Measurements from ENCODE around the gene LRFN4. TPM values are rescaled to one million over a fixed set of nuclear protein-coding genes. Genes with fewer than 3 reads are reported as not detected.

Gene LRFN4
- total and polyA plus RNA-seq, 2 donors (not counting 3 experiments of a cell fraction or from before 2014, with no cell fraction given): 22.3 to 37.4 TPM

GRCh38 chr11:66863428-66864125 is 6.7 kb downstream of the LRFN4 start:
- Histone ChIP-seq H4K20me1 (replicated peaks; ENCODE audit: control insufficient read depth, extremely low read depth, insufficient read depth, low read length) (no peaks in the 10 kb centered on the region), H3K36me3 (ENCODE audit: control insufficient read depth in 2 of 2, extremely low read depth in 1 of 2, insufficient read depth in 2 of 2, low read length in 2 of 2) (no peaks in the 10 kb centered on the region), H3K27ac (ENCODE audit: insufficient read depth, low read depth, low read length) (no peak overlapping the region), H3K27me3 (ENCODE audit: control insufficient read depth in 2 of 2, insufficient read depth in 2 of 2, low read length in 2 of 2) (no peaks in the 10 kb centered on the region), H3K4me1 (ENCODE audit: control insufficient read depth, extremely low read depth, insufficient read depth, low read length) (no peaks in the 10 kb centered on the region), H3K4me3 (replicated peaks in 1 of 3; ENCODE audit: insufficient read depth in 1 of 3, low read depth in 1 of 3, low read length in 3 of 3) (no peak overlapping the region), H3K4me2 (ENCODE audit: insufficient read depth, low read length) (no peak overlapping the region), H2AFZ (ENCODE audit: low read depth, low read length) (no peak overlapping the region), H3K9me1 (replicated peaks; ENCODE audit: control insufficient read depth, extremely low read depth, insufficient read depth, low read length) (no peaks in the 10 kb centered on the region), H3K79me2 (ENCODE audit: control insufficient read depth, insufficient read depth, low read length) (peaks cover 1% of the 10 kb centered on the region), H3K9ac (replicated peaks; ENCODE audit: extremely low read depth, insufficient read depth, low read length) (no peak overlapping the region), H3K9me3 (replicated peaks; ENCODE audit: control insufficient read depth, insufficient read depth, low read length) (no peaks in the 10 kb centered on the region)
- intact Hi-C loops (cut with micrococcal nuclease) (no loop called here), dilution Hi-C loops (cut with MboI; ENCODE audit: extremely low pct_ligation_motif_present, low sequenced_read_pairs) (no loop called here)
- DNase-seq (ENCODE audit: low read depth, low spot score) (no peak), FAIRE-seq (no peak)
- BruUV-seq (replicated peaks): no TSS peak
- ChIA-PET CTCF (interaction anchor here (1.0 kb wide), 1 partner anchor 17 kb away, joined by 3 read pairs; no protein-coding TSS in a partner anchor), POLR2A (no interaction called here)
- TF ChIP-seq FOS (IDR thresholded peaks at IDR 0.05; ENCODE audit: borderline replicate concordance, insufficient read depth, low read length): no peak
- TF ChIP-seq MAX (IDR thresholded peaks at IDR 0.05; ENCODE audit: insufficient read depth, insufficient read length): no peak
- no peak for TF ChIP-seq CTCF (IDR thresholded peaks at IDR 0.05; ENCODE audit: extremely low read depth in 1 of 2, insufficient read depth in 1 of 2, low read depth in 1 of 2, low read length in 2 of 2)
- TF ChIP-seq POLR2AphosphoS5 (IDR thresholded peaks at IDR 0.05; ENCODE audit: insufficient read depth, low read depth, low read length): no peak
- no peak for TF ChIP-seq MYC (IDR thresholded peaks at IDR 0.05; ENCODE audit: low read depth, low read length)
- TF ChIP-seq JUN (IDR thresholded peaks at IDR 0.05; ENCODE audit: borderline replicate concordance, insufficient read depth, insufficient read length, low read depth): no peak
- no peak for TF ChIP-seq POLR2A (IDR thresholded peaks at IDR 0.05; ENCODE audit: low read depth, low read length)
- no peak for TF ChIP-seq EZH2 (IDR thresholded peaks at IDR 0.05; ENCODE audit: borderline replicate concordance, low read depth, low read length, severe bottlenecking)
- TF ChIP-seq GATA2 (IDR thresholded peaks at IDR 0.05; ENCODE audit: insufficient read depth, insufficient read length, low read depth, low read length): no peak
